A549 (cell line): ENCODE measurements around the gene ELSPBP1.

Experiments
- EP300 ChIP-seq, 2 experiments: fragments of >200 bp; sonication (Bioruptor Twin); formaldehyde crosslinking; IDR thresholded peaks; 2 replicates in 1 of 2; 3 replicates in 1 of 2; pipeline ENCODE4 v1.6.1; 2016 to 2017
- FOSL2 ChIP-seq, 2 experiments: fragments of 450-650 bp in 1 of 2; fragments of >200 bp in 1 of 2; sonication (Bioruptor Twin) in 1 of 2; formaldehyde crosslinking; IDR thresholded peaks; 2 replicates each; pipeline versions ENCODE4 v1.5.0 to v1.6.1; 2016 to 2020; ENCODE audit warnings: mild to moderate bottlenecking in 1 of 2, moderate library complexity in 1 of 2
- NR3C1 ChIP-seq: fragments of >200 bp; sonication (Bioruptor Twin); formaldehyde crosslinking; IDR thresholded peaks from 3 replicates; pipeline ENCODE4 v1.6.1; 2017
- PHF8 ChIP-seq: fragments of 200-600 bp; sonication (generic); IDR thresholded peaks from 2 replicates; pipeline ENCODE4 v1.6.1; 2016; ENCODE audit warnings: low read depth, mild to moderate bottlenecking, antibody characterized with exemption, moderate library complexity, borderline replicate concordance
- POLR2A ChIP-seq: IDR thresholded peaks from 2 replicates; pipeline ENCODE4 v1.6.1; 2012; ENCODE audit warnings: mild to moderate bottlenecking, low read length
- RAD21 ChIP-seq, 2 experiments: fragments of >200 bp in 1 of 2; sonication (Bioruptor Twin) in 1 of 2; formaldehyde crosslinking in 1 of 2; IDR thresholded peaks in 1 of 2; conservative IDR thresholded peaks in 1 of 2; 2 replicates in 1 of 2; 3 replicates in 1 of 2; pipeline ENCODE4 v1.6.1; 2012 to 2018; ENCODE audit warnings: inconsistent platforms in 1 of 2
- RCOR1 ChIP-seq: fragments of 150-350 bp; IDR thresholded peaks from 2 replicates; pipeline ENCODE4 v1.6.1; 2014; ENCODE audit warnings: antibody characterized with exemption, low read length, low read depth
- TF ChIP-seq, protein P1 (sequence below): fragments of 150-350 bp; IDR thresholded peaks from 2 replicates; pipeline ENCODE4 v1.6.1; 2014; ENCODE audit warnings: low read depth, mild to moderate bottlenecking, low read length
- TF ChIP-seq, protein P2 (sequence below): IDR thresholded peaks from 2 replicates; pipeline ENCODE4 v1.6.1; 2012
- TF ChIP-seq, protein P3 (sequence below): fragments of 450-650 bp; IDR thresholded peaks from 2 replicates; pipeline ENCODE4 v1.6.1; 2014; ENCODE audit warnings: antibody characterized with exemption

DNA sequence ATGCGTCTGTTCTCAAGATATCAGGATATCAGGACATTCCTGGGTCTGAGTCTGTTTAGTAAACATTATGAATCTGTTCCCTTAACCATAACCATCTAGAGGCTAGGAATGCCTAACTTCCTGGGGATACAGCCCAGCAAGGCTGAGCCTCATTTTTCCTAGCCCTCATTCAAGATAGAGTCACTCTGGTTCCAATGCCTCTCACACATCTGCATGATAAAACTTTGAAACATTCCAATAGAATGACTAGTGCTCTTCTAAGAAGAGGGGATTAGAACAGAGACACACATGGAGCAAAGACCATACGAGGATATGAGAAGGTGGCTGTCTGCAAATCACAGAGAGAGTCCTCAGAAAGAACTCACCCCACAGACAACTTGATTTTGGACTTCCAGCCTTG lies 70.1 kb downstream of the ELSPBP1 start:
- TF ChIP-seq NR3C1 (no peak), RCOR1 (no peak), POLR2A (no peak), RAD21 (conservative IDR thresholded peaks at IDR 0.05 in 1 of 2, IDR thresholded peaks at IDR 0.05 in 1 of 2) (no peak), FOSL2 (IDR thresholded peaks at IDR 0.05) (no peak), FOSL2 (CRISPR knock-in tag; IDR thresholded peaks at IDR 0.05) (no peak), EP300 (IDR thresholded peaks at IDR 0.05) (no peak), PHF8 (no peak)
- TF ChIP-seq, protein P1, sequence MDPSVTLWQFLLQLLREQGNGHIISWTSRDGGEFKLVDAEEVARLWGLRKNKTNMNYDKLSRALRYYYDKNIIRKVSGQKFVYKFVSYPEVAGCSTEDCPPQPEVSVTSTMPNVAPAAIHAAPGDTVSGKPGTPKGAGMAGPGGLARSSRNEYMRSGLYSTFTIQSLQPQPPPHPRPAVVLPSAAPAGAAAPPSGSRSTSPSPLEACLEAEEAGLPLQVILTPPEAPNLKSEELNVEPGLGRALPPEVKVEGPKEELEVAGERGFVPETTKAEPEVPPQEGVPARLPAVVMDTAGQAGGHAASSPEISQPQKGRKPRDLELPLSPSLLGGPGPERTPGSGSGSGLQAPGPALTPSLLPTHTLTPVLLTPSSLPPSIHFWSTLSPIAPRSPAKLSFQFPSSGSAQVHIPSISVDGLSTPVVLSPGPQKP = no peak
- TF ChIP-seq, protein P2, sequence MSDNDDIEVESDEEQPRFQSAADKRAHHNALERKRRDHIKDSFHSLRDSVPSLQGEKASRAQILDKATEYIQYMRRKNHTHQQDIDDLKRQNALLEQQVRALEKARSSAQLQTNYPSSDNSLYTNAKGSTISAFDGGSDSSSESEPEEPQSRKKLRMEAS = no peak
- TF ChIP-seq, protein P3, sequence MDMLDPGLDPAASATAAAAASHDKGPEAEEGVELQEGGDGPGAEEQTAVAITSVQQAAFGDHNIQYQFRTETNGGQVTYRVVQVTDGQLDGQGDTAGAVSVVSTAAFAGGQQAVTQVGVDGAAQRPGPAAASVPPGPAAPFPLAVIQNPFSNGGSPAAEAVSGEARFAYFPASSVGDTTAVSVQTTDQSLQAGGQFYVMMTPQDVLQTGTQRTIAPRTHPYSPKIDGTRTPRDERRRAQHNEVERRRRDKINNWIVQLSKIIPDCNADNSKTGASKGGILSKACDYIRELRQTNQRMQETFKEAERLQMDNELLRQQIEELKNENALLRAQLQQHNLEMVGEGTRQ = no peak
